GM21367 (cell line): Measurements from ENCODE around the gene SIRT1.
"Not testable (repeated sequence)": the region's sequence is repeated elsewhere in the genome, so short reads cannot be mapped to it uniquely, and the experiment has no call there.

ENCODE experiments used
- ATAC-seq: cut with Tn5 transposase; IDR thresholded peaks from one replicate; pipeline ENCODE4 v1.9.1; 2021; ENCODE audit not compliant: unreplicated experiment

SIRT1 gene

GRCh38 chr10:67955614-67956013 is 71.2 kb downstream of the SIRT1 start:
- ATAC-seq = no peak

GRCh38 chr10:67959839-67960476 is 75.5 kb downstream of the SIRT1 start:
- no peak for ATAC-seq

- ATAC-seq = no peak
Measured at GRCh38 chr10:67965456-67965855, 81.0 kb downstream of the SIRT1 start.

- ATAC-seq = not testable (repeated sequence)
Measured at GRCh38 chr10:67966035-67966434, 81.6 kb downstream of the SIRT1 start.
